Measurements from ENCODE around the gene ACTL6B. TPM values are rescaled to one million over a fixed set of nuclear protein-coding genes. Genes with fewer than 3 reads are reported as not detected.

Gene ACTL6B
- total and polyA plus RNA-seq, 9 of the 15 experiments (the other 6 are each of a cell fraction or from before 2014, with no cell fraction given): not detected

- peak; percentile 35; the same call in 1 of the 2 replicates for TF ChIP-seq TFAP4 (CRISPR knock-in tag; IDR thresholded peaks at IDR 0.05; ENCODE audit: borderline replicate concordance)
- TF ChIP-seq ZBTB43 (CRISPR knock-in tag; IDR thresholded peaks at IDR 0.05): no peak
- TF ChIP-seq RERE (CRISPR knock-in tag; IDR thresholded peaks at IDR 0.05; ENCODE audit: borderline replicate concordance): no peak
- no peak for TF ChIP-seq CHD2 (IDR thresholded peaks at IDR 0.05; ENCODE audit: low read depth, low read length)
- peak; percentile 21 for TF ChIP-seq POLR2B (IDR thresholded peaks at IDR 0.05; ENCODE audit: low read depth, partially characterized antibody)
- no peak for TF ChIP-seq HNRNPK (IDR thresholded peaks at IDR 0.05; ENCODE audit: low read depth, low read length, poor library complexity, severe bottlenecking)
- TF ChIP-seq MAZ (CRISPR knock-in tag; conservative IDR thresholded peaks at IDR 0.05 in 1 of 2, IDR thresholded peaks at IDR 0.05 in 1 of 2): 0 out of 4 replicates have a peak, but pooled peaks of 1 of the 2 experiments have one; percentile 37
- TF ChIP-seq GMEB1 (CRISPR knock-in tag; IDR thresholded peaks at IDR 0.05): no peak
- TF ChIP-seq SOX6 (IDR thresholded peaks at IDR 0.05): no peak
- TF ChIP-seq SAFB2 (IDR thresholded peaks at IDR 0.05; ENCODE audit: borderline replicate concordance, low read depth, low read length, severe bottlenecking): no peak
- peak; percentile 93 for TF ChIP-seq RBM22 (IDR thresholded peaks at IDR 0.05; ENCODE audit: low read depth, low read length, poor library complexity, severe bottlenecking)
- TF ChIP-seq PTTG1 (tag; IDR thresholded peaks at IDR 0.05; ENCODE audit: low read depth): no peak
- TF ChIP-seq NFIC (IDR thresholded peaks at IDR 0.05): 0 out of 2 replicates have a peak, but pooled peaks have one; percentile 4
- no peak for TF ChIP-seq ZNF695 (CRISPR knock-in tag; IDR thresholded peaks at IDR 0.05)
Observed at GRCh38 chr7:100678291-100678984, 22.2 kb upstream of the ACTL6B start (continued).

All from K562 (cell line).